ENCODE measurements around the gene DAZAP2. TPM values are rescaled to one million over a fixed set of nuclear protein-coding genes. Genes with fewer than 3 reads are reported as not detected.
"Not testable (repeated sequence)": the region's sequence is repeated elsewhere in the genome, so short reads cannot be mapped to it uniquely, and the experiment has no call there.

The DAZAP2 gene
- total RNA-seq, 4 donors from 2014 or later = 63.3 to 229 (median 192) TPM

DNA sequence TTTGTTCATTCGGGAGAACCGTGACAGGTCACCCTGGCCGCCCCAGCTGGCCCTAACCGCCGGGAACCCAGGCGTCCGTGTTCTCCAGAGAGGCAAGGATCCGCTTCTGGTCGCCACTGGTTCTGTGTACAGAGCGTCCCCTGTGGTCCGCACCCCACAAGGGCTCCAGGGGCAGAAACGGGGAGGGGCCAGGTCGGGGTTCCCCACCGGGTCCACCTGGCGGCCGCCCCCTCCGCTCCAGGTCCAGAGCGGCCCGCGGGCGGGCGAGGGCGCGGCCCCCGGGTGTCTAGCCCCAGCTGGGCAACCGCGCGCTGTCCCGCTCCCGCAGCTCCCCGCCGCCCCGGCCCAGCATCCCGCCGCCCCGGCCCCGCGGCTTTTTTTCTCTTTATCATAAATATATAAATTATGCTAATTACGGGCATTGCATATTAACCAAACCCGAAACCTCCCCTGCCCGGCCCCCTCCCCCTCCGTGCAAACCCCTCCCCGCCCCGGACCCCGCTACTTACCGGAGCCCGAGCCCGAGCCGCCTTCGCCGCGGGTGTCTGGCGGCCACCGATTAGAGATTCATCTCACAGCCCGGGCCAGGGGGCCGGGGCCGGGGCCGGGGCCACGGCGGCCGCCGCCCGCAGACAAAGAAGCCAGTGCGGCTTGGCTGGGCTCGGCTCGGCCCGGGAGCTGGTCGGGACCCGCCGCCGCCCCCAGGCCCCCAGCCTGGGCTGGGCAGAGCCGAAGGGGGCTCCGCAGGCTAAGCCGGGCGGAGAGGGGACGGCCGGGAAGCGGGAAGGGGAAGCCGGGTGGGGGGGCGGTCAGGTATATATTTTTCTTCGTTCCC lies 21.3 kb upstream of the DAZAP2 start:
- peak; percentile 60 to 65 for DNase-seq
- H3K36me3 ChIP-seq = no peaks in the 10 kb centered on the region
- intact Hi-C loops (cut with DNase I; ENCODE audit: low total_unique reads) = no loop called here
- no peaks in the 10 kb centered on the region for H3K4me1 ChIP-seq
- peak overlapping the region; percentile 97 to 99 for H3K27ac ChIP-seq
- H3K9me3 ChIP-seq = no peaks in the 10 kb centered on the region
- peak overlapping the region; percentile 64 to 86 for H3K4me3 ChIP-seq
- no peaks in the 10 kb centered on the region for H3K27me3 ChIP-seq
- TF ChIP-seq, protein P1, sequence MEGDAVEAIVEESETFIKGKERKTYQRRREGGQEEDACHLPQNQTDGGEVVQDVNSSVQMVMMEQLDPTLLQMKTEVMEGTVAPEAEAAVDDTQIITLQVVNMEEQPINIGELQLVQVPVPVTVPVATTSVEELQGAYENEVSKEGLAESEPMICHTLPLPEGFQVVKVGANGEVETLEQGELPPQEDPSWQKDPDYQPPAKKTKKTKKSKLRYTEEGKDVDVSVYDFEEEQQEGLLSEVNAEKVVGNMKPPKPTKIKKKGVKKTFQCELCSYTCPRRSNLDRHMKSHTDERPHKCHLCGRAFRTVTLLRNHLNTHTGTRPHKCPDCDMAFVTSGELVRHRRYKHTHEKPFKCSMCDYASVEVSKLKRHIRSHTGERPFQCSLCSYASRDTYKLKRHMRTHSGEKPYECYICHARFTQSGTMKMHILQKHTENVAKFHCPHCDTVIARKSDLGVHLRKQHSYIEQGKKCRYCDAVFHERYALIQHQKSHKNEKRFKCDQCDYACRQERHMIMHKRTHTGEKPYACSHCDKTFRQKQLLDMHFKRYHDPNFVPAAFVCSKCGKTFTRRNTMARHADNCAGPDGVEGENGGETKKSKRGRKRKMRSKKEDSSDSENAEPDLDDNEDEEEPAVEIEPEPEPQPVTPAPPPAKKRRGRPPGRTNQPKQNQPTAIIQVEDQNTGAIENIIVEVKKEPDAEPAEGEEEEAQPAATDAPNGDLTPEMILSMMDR (IDR thresholded peaks at IDR 0.05) = peak in 3 of 4 experiments; percentile 8 to 43 (median 38)
- TF ChIP-seq POLR2A (IDR thresholded peaks at IDR 0.05) = peak in 1 of 2 donors; percentile 18

DNA sequence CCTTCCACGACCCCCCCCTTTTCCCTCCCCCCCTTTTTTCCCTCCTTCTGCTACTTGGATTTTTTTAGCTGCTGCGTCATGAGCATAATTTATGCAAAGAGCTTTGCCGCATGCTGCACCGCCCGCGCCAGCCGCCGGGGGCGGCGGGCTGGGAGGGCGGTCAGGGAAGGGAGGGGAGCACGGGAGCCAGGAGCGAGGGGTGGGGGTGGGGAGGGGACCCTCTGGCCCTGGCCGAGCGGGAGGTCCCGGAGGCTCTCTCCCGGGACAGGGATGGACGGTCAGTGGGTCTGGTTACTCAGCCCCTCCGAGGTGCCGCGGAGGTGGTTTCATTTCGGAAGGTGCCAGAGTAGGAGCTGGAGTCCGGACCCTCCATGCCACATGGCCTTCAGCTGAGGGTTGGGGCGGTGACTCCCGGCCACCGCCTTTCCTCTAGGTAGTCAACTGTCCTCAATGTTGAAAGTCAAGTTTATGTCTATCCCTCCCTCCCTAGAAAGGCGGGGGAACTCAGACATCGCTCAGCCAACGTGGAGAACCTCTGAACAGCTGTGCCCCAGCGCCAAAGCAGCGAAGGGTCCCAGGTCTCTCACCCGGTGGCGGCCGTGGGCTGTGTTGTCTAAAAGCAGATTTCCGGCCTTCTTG lies 20.5 kb upstream of the DAZAP2 start, which contains the start of gene POU6F1:
TSS of gene POU6F1 (minus strand) at position 95 of the 639 bp plus-strand sequence. CDS start 11,226 bp downstream, outside the sequence.
- Histone ChIP-seq H3K9me3 (no peaks in the 10 kb centered on the region), H3K4me3 (peak within 1 kb of the TSS; percentile 64 to 86), H3K4me1 (no peaks in the 10 kb centered on the region), H3K27ac (peak within 1 kb of the TSS; percentile 97 to 99), H3K36me3 (no peaks in the 10 kb centered on the region), H3K27me3 (no peaks in the 10 kb centered on the region)
- TF ChIP-seq POLR2A (IDR thresholded peaks at IDR 0.05) = peak in 1 of 2 donors; percentile 26
- TF ChIP-seq, protein P1 (IDR thresholded peaks at IDR 0.05) = peak; percentile 36 to 83 (median 60)
- intact Hi-C loops (cut with DNase I; ENCODE audit: low total_unique reads) = no loop called here
- DNase-seq = peak; percentile 74 to 78

DNA sequence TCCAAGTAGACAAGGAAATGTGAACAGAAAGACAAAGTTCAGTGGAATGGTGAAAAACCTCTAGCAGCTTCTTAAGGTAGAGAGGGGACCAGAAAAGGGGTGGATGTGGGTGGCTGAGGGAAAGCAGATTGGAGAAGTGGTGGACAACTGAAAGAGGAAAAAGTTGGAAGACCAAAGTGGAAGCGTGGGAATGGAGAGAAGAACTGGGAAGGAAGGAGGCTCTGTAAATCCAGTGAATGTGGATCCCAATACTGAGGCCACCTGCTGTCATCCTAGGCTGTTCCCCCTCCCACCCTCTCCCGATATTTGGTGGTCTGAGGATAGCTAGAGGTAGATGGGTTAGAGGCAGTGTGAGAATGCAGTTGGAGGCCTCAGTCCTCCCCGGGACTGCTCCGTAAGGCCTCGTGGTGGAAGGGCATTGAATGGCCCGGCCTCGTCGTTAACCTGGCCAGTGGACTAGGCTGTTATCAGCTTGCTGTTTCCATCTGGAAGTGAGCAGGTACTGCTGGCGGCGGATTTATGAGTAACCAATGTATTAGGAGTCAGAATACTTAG lies 19.9 kb upstream of the DAZAP2 start:
- H3K27ac ChIP-seq = peak overlapping the region; percentile 97 to 99
- no peaks in the 10 kb centered on the region for H3K4me1 ChIP-seq
- no peaks in the 10 kb centered on the region for H3K27me3 ChIP-seq
- H3K9me3 ChIP-seq = no peaks in the 10 kb centered on the region
- peak overlapping the region; percentile 64 to 86 for H3K4me3 ChIP-seq
- intact Hi-C loops (cut with DNase I; ENCODE audit: low total_unique reads) = no loop called here
- H3K36me3 ChIP-seq = no peaks in the 10 kb centered on the region
- TF ChIP-seq POLR2A (IDR thresholded peaks at IDR 0.05) = no peak
- TF ChIP-seq, protein P1 (IDR thresholded peaks at IDR 0.05) = no peak
- DNase-seq = peak in 1 of 2 donors; percentile 30

DNA sequence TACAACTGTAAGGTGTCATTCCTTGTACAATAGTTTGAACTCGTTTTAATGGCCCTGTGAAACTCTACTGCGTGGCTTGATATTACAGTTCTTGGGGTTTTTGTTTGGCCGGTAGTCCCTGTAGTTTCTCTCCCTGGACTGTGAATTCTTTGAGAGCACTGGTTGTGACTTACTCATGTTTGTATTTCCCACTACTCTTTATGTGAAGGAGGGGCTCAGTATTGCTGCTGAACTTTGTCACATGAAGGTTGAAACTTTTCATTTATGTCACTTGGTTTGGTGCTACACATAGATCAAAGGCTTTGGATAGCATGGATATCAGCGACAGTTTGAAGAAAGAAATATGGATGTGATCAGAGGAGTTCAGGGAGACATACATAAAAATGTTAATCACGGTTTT lies 19.3 kb upstream of the DAZAP2 start:
- Histone ChIP-seq H3K27ac (peak overlapping the region; percentile 97 to 99), H3K9me3 (no peaks in the 10 kb centered on the region), H3K4me3 (no peak overlapping the region), H3K27me3 (no peaks in the 10 kb centered on the region), H3K36me3 (no peaks in the 10 kb centered on the region), H3K4me1 (no peaks in the 10 kb centered on the region)
- DNase-seq = no peak
- TF ChIP-seq POLR2A (IDR thresholded peaks at IDR 0.05) = no peak
- TF ChIP-seq, protein P1 (IDR thresholded peaks at IDR 0.05) = no peak
- intact Hi-C loops (cut with DNase I; ENCODE audit: low total_unique reads) = no loop called here

DNA sequence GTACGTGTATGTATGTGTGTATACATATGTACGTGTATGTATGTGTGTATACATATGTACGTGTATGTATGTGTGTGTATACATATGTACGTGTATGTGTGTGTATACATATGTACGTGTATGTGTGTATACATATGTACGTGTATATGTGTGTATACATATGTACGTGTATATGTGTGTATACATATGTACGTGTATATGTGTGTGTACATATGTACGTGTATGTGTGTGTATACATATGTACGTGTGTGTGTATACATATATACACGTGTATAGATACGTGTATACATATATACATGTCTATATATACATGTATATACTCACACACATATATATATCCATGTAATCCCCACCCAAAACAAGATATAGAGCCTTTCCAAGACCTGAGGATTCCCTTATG lies 18.8 kb upstream of the DAZAP2 start:
- H3K9me3 ChIP-seq; intact Hi-C loops (cut with DNase I; ENCODE audit: low total_unique reads); DNase-seq; H3K4me1 ChIP-seq; H3K4me3 ChIP-seq; H3K27ac ChIP-seq; H3K27me3 ChIP-seq; H3K36me3 ChIP-seq: not testable (repeated sequence)

Data from uterus (tissue), 4 donors.